Prostate gland (tissue), 2 donors: ENCODE data around the gene TRPC1. TPM values are rescaled to one million over a fixed set of nuclear protein-coding genes. Genes with fewer than 3 reads are reported as not detected.
A peak's percentile ranks its signal among the peaks of the same experiment; 100 is the strongest.

ENCODE experiments used
- DNase-seq: peaks from one replicate; pipeline ENCODE4 v3.0.0-alpha.2; 2019; ENCODE audit warnings: low spot score
- H3K27ac ChIP-seq, 2 donors: fragments of 200-600 bp; sonication (generic); 2 replicates each; pipeline ENCODE4 v1.5.1; 2017 to 2019
- H3K27me3 ChIP-seq: fragments of 200-600 bp; sonication (generic); replicated peaks from 2 replicates; pipeline ENCODE4 v1.5.1; 2019; ENCODE audit not compliant: insufficient read depth
- H3K36me3 ChIP-seq, 2 donors: fragments of 200-600 bp; sonication (generic); 1 replicate in 1 of 2; 2 replicates in 1 of 2; pipeline versions ENCODE4 v1.5.1 to v1.8.1; 2017 to 2019
- H3K4me1 ChIP-seq: fragments of 200-600 bp; sonication (generic); replicated peaks from 2 replicates; pipeline ENCODE4 v1.5.1; 2019
- H3K4me3 ChIP-seq, 2 donors: fragments of 200-600 bp; sonication (generic); 2 replicates each; pipeline ENCODE4 v1.5.1; 2017 to 2019
- H3K9me3 ChIP-seq: fragments of 200-600 bp; sonication (generic); 2 replicates; pipeline ENCODE4 v1.5.1; 2017
- CTCF ChIP-seq, 4 experiments: fragments of 200-600 bp in 2 of 4; fragments of 450-650 bp in 2 of 4; sonication (generic) in 2 of 4; IDR thresholded peaks; 1 replicate in 3 of 4; 2 replicates in 1 of 4; pipeline ENCODE4 v1.5.1; 2016 to 2019; ENCODE audit warnings: antibody characterized with exemption in 4 of 4, mild to moderate bottlenecking in 2 of 4, moderate library complexity in 2 of 4
- POLR2A ChIP-seq: fragments of 450-650 bp; IDR thresholded peaks from one replicate; pipeline ENCODE4 v1.6.1; 2016; ENCODE audit warnings: antibody characterized with exemption, mild to moderate bottlenecking
- POLR2AphosphoS5 ChIP-seq: sonication (generic); formaldehyde crosslinking; IDR thresholded peaks from one replicate; pipeline ENCODE4 v1.6.1; 2017; ENCODE audit warnings: antibody characterized with exemption
- WGBS: methylation state at CpG from one replicate; pipeline ENCODE4 v1.1.5; 2018; 5-methylcytosine and 5-hydroxymethylcytosine counted together
- intact Hi-C: fragments of 100-400 bp; cut with DNase I; formaldehyde crosslinking; loops from one replicate; pipeline ENCODE4 v1.14.2; 2022
- total RNA-seq, 2 donors: library from RNA; depleted of rRNA; stranded (reverse); fragments of >200 nt; gene quantifications; one replicate each; pipeline ENCODE4 v1.1.0, GENCODE V29; 2016

Gene TRPC1
- total RNA-seq, 2 donors from 2014 or later = 8.1 to 12.8 TPM

GRCh38 chr3:142716102-142716501 lies 7.7 kb upstream of the TRPC1 start:
- Histone ChIP-seq H3K27ac (no peak overlapping the region), H3K36me3 (no peaks in the 10 kb centered on the region), H3K9me3 (no peaks in the 10 kb centered on the region), H3K4me3 (no peak overlapping the region), H3K4me1 (no peaks in the 10 kb centered on the region), H3K27me3 (no peaks in the 10 kb centered on the region)
- TF ChIP-seq POLR2AphosphoS5 = no peak
- no peak for TF ChIP-seq CTCF (IDR thresholded peaks at IDR 0.05)
- no peak for TF ChIP-seq POLR2A
- 89% methylated on average over 4 of the region's 4 CpGs for WGBS
- DNase-seq = no peak
- intact Hi-C loops = no loop called here

- Histone ChIP-seq H3K4me1 (no peaks in the 10 kb centered on the region), H3K27ac (peak overlapping the region in 1 of 2 donors; percentile 83), H3K9me3 (no peaks in the 10 kb centered on the region), H3K27me3 (no peaks in the 10 kb centered on the region), H3K4me3 (peak overlapping the region; percentile 70 to 81), H3K36me3 (no peaks in the 10 kb centered on the region)
- TF ChIP-seq POLR2A (no peak), CTCF (IDR thresholded peaks at IDR 0.05) (no peak), POLR2AphosphoS5 (no peak)
- intact Hi-C loops = loop anchor here (10.0 kb wide), 1 partner anchor 281 kb away; the partner anchor contains the start of gene U2SURP
- WGBS = 0% methylated on average over 10 of the region's 10 CpGs
- no peak for DNase-seq
These were observed 218 bp upstream of the TRPC1 start for GRCh38 chr3:142723665-142723967.

GRCh38 chr3:142724682-142725356 lies 985 bp downstream of the TRPC1 start:
- no peaks in the 10 kb centered on the region for H3K36me3 ChIP-seq
- no peaks in the 10 kb centered on the region for H3K27me3 ChIP-seq
- peak overlapping the region; percentile 70 to 83 for H3K27ac ChIP-seq
- no peaks in the 10 kb centered on the region for H3K9me3 ChIP-seq
- intact Hi-C loops = loop anchor here (10.0 kb wide), 1 partner anchor 280 kb away; the partner anchor contains the start of gene U2SURP
- TF ChIP-seq POLR2AphosphoS5 = no peak
- TF ChIP-seq CTCF (IDR thresholded peaks at IDR 0.05) = no peak
- TF ChIP-seq POLR2A = no peak
- peak overlapping the region; percentile 70 to 81 for H3K4me3 ChIP-seq
- DNase-seq = peak; percentile 4
- no peaks in the 10 kb centered on the region for H3K4me1 ChIP-seq
- 2% methylated on average over 33 of the region's 35 CpGs for WGBS

- no peak overlapping the region for H3K27ac ChIP-seq
- TF ChIP-seq POLR2A (no peak), CTCF (IDR thresholded peaks at IDR 0.05) (no peak), POLR2AphosphoS5 (no peak)
- H3K4me3 ChIP-seq = no peak overlapping the region
- no peaks in the 10 kb centered on the region for H3K4me1 ChIP-seq
- DNase-seq = no peak
- H3K27me3 ChIP-seq = no peaks in the 10 kb centered on the region
- H3K36me3 ChIP-seq = no peaks in the 10 kb centered on the region
- intact Hi-C loops = loop anchor here (10.0 kb wide), 1 partner anchor 279 kb away; the partner anchor contains the start of gene U2SURP
- 18% methylated on average over 5 of the region's 5 CpGs for WGBS
- no peaks in the 10 kb centered on the region for H3K9me3 ChIP-seq
These were observed 1.5 kb downstream of the TRPC1 start for GRCh38 chr3:142725357-142725739.

- no peak for DNase-seq
- no peak overlapping the region for H3K27ac ChIP-seq
- H3K27me3 ChIP-seq = no peaks in the 10 kb centered on the region
- H3K9me3 ChIP-seq = no peaks in the 10 kb centered on the region
- WGBS = 76% methylated on average over 1 of the region's 1 CpG
- no peak overlapping the region for H3K4me3 ChIP-seq
- H3K4me1 ChIP-seq = no peaks in the 10 kb centered on the region
- H3K36me3 ChIP-seq = no peaks in the 10 kb centered on the region
- TF ChIP-seq POLR2A (no peak), CTCF (IDR thresholded peaks at IDR 0.05) (no peak), POLR2AphosphoS5 (no peak)
- intact Hi-C loops = loop anchor here (10.0 kb wide), 1 partner anchor 279 kb away; the partner anchor contains the start of gene U2SURP
These were observed 2.2 kb downstream of the TRPC1 start for GRCh38 chr3:142726017-142726416.
